NT2/D1 (cell line): ENCODE results near the gene MMS19.

ENCODE experiments used
- YY1 ChIP-seq: IDR thresholded peaks from 2 replicates; pipeline ENCODE4 v1.6.1; 2011; ENCODE audit not compliant: insufficient read length, insufficient read depth
- ZNF274 ChIP-seq: IDR thresholded peaks from 2 replicates; pipeline ENCODE4 v1.6.1; 2011; ENCODE audit warnings: mild to moderate bottlenecking, low read depth, low read length

DNA sequence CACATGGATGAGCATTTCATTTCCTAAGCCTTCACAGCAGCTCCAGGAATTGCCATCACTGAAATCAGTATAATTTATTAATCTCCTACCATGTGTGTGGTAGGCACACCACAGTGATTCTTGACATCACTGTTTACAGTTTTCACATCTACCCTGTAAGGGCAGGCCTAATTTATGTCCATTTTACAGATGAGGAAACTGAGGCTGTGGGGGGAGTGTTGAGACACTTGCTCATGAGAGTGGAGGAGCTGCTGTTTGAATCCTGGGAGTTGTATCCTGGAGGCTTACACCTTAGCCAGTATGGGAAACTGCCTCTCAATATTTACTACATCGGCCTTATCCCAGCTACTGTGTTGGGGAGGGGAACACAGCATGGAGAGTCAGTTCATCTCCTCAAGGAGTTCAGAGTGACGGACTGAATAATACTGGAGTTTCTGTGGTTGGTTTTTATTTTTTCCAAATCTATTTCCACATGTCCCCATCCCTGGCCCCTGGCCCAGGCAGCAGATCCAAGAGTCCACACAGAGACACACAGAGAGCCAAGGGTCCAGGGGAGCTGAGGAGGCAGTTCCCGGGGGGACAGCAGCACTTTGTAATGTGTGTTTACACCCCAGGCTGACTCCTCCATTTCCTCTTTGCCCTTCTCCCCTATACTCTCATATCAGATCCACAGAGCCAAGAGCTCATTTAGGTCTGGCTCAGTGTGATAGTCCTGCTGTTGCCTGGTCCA is 13.7 kb upstream of the MMS19 start:
- TF ChIP-seq ZNF274 (no peak), YY1 (no peak)
